Measurements from ENCODE around the gene OS9.

OS9 gene

DNA sequence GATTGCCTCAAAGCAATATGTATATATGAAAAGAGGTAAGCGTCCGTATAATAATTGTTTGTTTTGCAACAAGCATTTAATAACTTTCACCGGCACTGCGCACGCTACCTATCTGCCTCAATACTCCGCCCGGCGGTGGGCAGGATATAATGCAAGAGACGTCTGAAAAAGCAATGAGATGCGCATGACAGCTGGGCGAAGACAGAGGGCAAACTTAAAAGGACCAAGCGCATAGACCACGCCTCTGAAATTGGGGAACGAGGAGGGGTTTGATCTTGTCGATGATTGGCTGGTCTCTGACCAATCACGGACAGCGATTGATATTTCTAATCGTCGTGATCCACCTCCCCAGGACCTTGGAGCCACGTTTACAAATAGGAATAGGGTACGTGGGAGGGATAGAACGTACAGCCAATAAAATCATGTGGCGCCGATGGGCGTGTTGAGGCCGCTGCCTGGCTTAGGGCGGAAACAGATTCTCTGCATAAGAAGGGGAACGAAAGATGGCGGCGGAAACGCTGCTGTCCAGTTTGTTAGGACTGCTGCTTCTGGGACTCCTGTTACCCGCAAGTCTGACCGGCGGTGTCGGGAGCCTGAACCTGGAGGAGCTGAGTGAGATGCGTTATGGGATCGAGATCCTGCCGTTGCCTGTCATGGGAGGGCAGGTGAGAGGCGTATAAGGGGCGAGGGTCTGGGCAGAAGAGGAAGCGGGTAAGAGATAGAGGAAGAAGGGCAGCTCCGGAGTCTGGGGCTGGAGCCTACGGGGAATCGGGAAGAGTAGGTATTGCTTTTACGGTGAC is at the start of gene OS9 (continued):
- TF ChIP-seq, protein P1, sequence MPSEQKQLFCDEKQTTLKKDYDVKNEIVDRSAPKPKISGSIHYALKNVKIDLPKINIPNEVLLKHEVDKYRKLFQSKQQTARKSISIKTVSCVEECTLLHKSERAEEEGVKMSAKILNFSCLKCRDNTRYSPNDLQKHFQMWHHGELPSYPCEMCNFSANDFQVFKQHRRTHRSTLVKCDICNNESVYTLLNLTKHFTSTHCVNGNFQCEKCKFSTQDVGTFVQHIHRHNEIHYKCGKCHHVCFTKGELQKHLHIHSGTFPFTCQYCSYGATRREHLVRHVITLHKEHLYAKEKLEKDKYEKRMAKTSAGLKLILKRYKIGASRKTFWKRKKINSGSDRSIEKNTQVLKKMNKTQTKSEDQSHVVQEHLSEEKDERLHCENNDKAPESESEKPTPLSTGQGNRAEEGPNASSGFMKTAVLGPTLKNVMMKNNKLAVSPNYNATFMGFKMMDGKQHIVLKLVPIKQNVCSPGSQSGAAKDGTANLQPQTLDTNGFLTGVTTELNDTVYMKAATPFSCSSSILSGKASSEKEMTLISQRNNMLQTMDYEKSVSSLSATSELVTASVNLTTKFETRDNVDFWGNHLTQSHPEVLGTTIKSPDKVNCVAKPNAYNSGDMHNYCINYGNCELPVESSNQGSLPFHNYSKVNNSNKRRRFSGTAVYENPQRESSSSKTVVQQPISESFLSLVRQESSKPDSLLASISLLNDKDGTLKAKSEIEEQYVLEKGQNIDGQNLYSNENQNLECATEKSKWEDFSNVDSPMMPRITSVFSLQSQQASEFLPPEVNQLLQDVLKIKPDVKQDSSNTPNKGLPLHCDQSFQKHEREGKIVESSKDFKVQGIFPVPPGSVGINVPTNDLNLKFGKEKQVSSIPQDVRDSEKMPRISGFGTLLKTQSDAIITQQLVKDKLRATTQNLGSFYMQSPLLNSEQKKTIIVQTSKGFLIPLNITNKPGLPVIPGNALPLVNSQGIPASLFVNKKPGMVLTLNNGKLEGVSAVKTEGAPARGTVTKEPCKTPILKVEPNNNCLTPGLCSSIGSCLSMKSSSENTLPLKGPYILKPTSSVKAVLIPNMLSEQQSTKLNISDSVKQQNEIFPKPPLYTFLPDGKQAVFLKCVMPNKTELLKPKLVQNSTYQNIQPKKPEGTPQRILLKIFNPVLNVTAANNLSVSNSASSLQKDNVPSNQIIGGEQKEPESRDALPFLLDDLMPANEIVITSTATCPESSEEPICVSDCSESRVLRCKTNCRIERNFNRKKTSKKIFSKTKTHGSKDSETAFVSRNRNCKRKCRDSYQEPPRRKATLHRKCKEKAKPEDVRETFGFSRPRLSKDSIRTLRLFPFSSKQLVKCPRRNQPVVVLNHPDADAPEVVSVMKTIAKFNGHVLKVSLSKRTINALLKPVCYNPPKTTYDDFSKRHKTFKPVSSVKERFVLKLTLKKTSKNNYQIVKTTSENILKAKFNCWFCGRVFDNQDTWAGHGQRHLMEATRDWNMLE (tag by site-specific recombination; conservative IDR thresholded peaks at IDR 0.05; ENCODE audit: low read depth), result 0 out of 2 replicates have a peak, but pooled peaks have one; percentile 9
- TF ChIP-seq, protein P2, sequence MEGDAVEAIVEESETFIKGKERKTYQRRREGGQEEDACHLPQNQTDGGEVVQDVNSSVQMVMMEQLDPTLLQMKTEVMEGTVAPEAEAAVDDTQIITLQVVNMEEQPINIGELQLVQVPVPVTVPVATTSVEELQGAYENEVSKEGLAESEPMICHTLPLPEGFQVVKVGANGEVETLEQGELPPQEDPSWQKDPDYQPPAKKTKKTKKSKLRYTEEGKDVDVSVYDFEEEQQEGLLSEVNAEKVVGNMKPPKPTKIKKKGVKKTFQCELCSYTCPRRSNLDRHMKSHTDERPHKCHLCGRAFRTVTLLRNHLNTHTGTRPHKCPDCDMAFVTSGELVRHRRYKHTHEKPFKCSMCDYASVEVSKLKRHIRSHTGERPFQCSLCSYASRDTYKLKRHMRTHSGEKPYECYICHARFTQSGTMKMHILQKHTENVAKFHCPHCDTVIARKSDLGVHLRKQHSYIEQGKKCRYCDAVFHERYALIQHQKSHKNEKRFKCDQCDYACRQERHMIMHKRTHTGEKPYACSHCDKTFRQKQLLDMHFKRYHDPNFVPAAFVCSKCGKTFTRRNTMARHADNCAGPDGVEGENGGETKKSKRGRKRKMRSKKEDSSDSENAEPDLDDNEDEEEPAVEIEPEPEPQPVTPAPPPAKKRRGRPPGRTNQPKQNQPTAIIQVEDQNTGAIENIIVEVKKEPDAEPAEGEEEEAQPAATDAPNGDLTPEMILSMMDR (tag by site-specific recombination; IDR thresholded peaks at IDR 0.05), result peak; percentile 60
- peak; percentile 79; the same call in 1 of the 2 replicates for TF ChIP-seq ZNF391 (tag by site-specific recombination; IDR thresholded peaks at IDR 0.05; ENCODE audit: borderline replicate concordance, low read depth)
- no peak; the same call in 1 of the 2 replicates for TF ChIP-seq ELK4 (IDR thresholded peaks at IDR 0.05; ENCODE audit: borderline replicate concordance, low read depth, low read length)
- no peak for TF ChIP-seq MZF1 (tag by site-specific recombination; IDR thresholded peaks at IDR 0.05; ENCODE audit: borderline replicate concordance)
- TF ChIP-seq GFI1B (tag by site-specific recombination; IDR thresholded peaks at IDR 0.05), result no peak
- TF ChIP-seq ZNF10 (tag by site-specific recombination; IDR thresholded peaks at IDR 0.05), result no peak
- TF ChIP-seq PRDM2 (tag by site-specific recombination; IDR thresholded peaks at IDR 0.05; ENCODE audit: borderline replicate concordance), result no peak
- 0 out of 2 replicates have a peak, but pooled peaks have one; percentile 10 for TF ChIP-seq GLIS2 (tag by site-specific recombination; IDR thresholded peaks at IDR 0.05)
- TF ChIP-seq KLF9 (tag by site-specific recombination; IDR thresholded peaks at IDR 0.05; ENCODE audit: low read depth), result peak; percentile 95
- TF ChIP-seq ZEB2 (tag by site-specific recombination; IDR thresholded peaks at IDR 0.05), result peak; percentile 44; the same call in 1 of the 2 replicates
- no peak for TF ChIP-seq RBAK (tag by site-specific recombination; IDR thresholded peaks at IDR 0.05)
- TF ChIP-seq ZNF155 (tag by site-specific recombination; IDR thresholded peaks at IDR 0.05), result no peak
- TF ChIP-seq EGR2 (tag by site-specific recombination; IDR thresholded peaks at IDR 0.05; ENCODE audit: low read depth), result peak; percentile 38; the same call in 1 of the 2 replicates
- peak; percentile 86 for TF ChIP-seq YY2 (tag by site-specific recombination; IDR thresholded peaks at IDR 0.05)
- TF ChIP-seq, protein P3, sequence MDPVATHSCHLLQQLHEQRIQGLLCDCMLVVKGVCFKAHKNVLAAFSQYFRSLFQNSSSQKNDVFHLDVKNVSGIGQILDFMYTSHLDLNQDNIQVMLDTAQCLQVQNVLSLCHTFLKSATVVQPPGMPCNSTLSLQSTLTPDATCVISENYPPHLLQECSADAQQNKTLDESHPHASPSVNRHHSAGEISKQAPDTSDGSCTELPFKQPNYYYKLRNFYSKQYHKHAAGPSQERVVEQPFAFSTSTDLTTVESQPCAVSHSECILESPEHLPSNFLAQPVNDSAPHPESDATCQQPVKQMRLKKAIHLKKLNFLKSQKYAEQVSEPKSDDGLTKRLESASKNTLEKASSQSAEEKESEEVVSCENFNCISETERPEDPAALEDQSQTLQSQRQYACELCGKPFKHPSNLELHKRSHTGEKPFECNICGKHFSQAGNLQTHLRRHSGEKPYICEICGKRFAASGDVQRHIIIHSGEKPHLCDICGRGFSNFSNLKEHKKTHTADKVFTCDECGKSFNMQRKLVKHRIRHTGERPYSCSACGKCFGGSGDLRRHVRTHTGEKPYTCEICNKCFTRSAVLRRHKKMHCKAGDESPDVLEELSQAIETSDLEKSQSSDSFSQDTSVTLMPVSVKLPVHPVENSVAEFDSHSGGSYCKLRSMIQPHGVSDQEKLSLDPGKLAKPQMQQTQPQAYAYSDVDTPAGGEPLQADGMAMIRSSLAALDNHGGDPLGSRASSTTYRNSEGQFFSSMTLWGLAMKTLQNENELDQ (tag by site-specific recombination; IDR thresholded peaks at IDR 0.05; ENCODE audit: low read depth), result no peak
- TF ChIP-seq ZNF223 (tag by site-specific recombination; IDR thresholded peaks at IDR 0.05), result no peak
- no peak for TF ChIP-seq ZNF221 (tag by site-specific recombination; IDR thresholded peaks at IDR 0.05; ENCODE audit: borderline replicate concordance)
- TF ChIP-seq HOXD13 (CRISPR knock-in tag; IDR thresholded peaks at IDR 0.05; ENCODE audit: borderline replicate concordance), result no peak

All from HEK293 (cell line).